Psoas muscle (tissue), 8 donors: Measurements from ENCODE around the gene RTP3. TPM values are rescaled to one million over a fixed set of nuclear protein-coding genes. Genes with fewer than 3 reads are reported as not detected.

Source experiments
- ATAC-seq, 4 donors: fragments of 200-7000 bp; cut with Tn5 transposase; one replicate each; pipeline ENCODE4 v1.9.1; 2020; ENCODE audit warnings: moderate library complexity in 3 of 4, mild to moderate bottlenecking in 2 of 4
- DNase-seq, 2 donors: peaks; one replicate each; pipeline ENCODE4 v3.0.0-alpha.2; 2020
- H3K27ac ChIP-seq: fragments of 200-600 bp; one replicate; pipeline ENCODE4 v1.8.0; 2022
- H3K27me3 ChIP-seq, 3 donors: fragments of 200-600 bp in 1 of 3; one replicate each; pipeline versions ENCODE4 v1.6.1 to v1.8.0; 2013 to 2022; ENCODE audit warnings: low read length in 2 of 3, mild to moderate bottlenecking in 2 of 3, moderate library complexity in 1 of 3; ENCODE audit not compliant: insufficient read depth in 3 of 3
- H3K36me3 ChIP-seq, 2 donors: fragments of 200-600 bp in 1 of 2; one replicate each; pipeline versions ENCODE4 v1.6.1 to v1.8.0; 2013 to 2022; ENCODE audit warnings: low read depth in 1 of 2, mild to moderate bottlenecking in 1 of 2, moderate library complexity in 1 of 2; ENCODE audit not compliant: insufficient read depth in 1 of 2
- H3K4me1 ChIP-seq: fragments of 200-600 bp; one replicate; pipeline ENCODE4 v1.8.0; 2022
- H3K4me3 ChIP-seq: fragments of 200-600 bp; one replicate; pipeline ENCODE4 v1.8.0; 2022; ENCODE audit warnings: mild to moderate bottlenecking
- H3K9me3 ChIP-seq: fragments of 200-600 bp; one replicate; pipeline ENCODE4 v1.8.0; 2022
- CTCF ChIP-seq: fragments of 200-600 bp; IDR thresholded peaks from one replicate; pipeline ENCODE4 v1.8.0; 2022; ENCODE audit warnings: antibody characterized with exemption
- WGBS, 3 donors: extraction: QIAGEN DNeasy Blood & Tissue Kit; methylation state at CpG; one replicate each; pipeline versions ENCODE4 v1.1.6 to v1.1.7; 2013; 5-methylcytosine and 5-hydroxymethylcytosine counted together
- intact Hi-C, 2 donors: fragments of 100-400 bp; cut with DNase I; formaldehyde crosslinking; loops; one replicate each; pipeline versions ENCODE4 v1.11.0 to v1.14.2; 2022
- long read RNA-seq, 2 donors: library from polyadenylated mRNA; unstranded; transcript quantifications; one replicate each; pipeline ENCODE4 v2.0.0, GENCODE V29; 2021
- polyA plus RNA-seq, 3 donors: library from polyadenylated mRNA; stranded (reverse); fragments of 200-250 nt; gene quantifications; one replicate each; pipeline ENCODE4 v1.2.3, GENCODE V29; 2013
- total RNA-seq, 4 donors: library from RNA; stranded (reverse); fragmentation: NEBNext Ultra II Directional in 2 of 4; extraction: Animal tissue kit (Norgen Biotek cat#: 25700) in 2 of 4; gene quantifications; one replicate each; pipeline versions ENCODE4 v1.2.1 to v1.2.4, GENCODE V29; 2021 to 2023
- donor health status: healthy with polysubstance abuse.
- donor health status: DM: no; HTN: no; CAD: no; lungs with moderate emphysema.
- donor health status: Bipolar disorder and iron deficiency.
- donor health status: healthy.
- donor health status: DM: yes; HTN: yes; CAD: no.
- donor health status: DM: no; HTN: no; CAD: no.
- donor health status: DM: no; HTN: no; CAD: no.
- donor health status: DM: yes; HTN: yes; CAD: no.

The RTP3 gene
- total RNA-seq (not detected), polyA plus RNA-seq (under 1 TPM in 1 of 3 donors, not detected in 2; 0.01 TPM)
- long read RNA-seq, donor 1, partial matches to known transcripts, result 0 of 1 reads
- long read RNA-seq, donor 1, other reads (novel, unspliced or antisense), result 0 of 1 reads
- long read RNA-seq, donor 2, result 0 reads

DNA sequence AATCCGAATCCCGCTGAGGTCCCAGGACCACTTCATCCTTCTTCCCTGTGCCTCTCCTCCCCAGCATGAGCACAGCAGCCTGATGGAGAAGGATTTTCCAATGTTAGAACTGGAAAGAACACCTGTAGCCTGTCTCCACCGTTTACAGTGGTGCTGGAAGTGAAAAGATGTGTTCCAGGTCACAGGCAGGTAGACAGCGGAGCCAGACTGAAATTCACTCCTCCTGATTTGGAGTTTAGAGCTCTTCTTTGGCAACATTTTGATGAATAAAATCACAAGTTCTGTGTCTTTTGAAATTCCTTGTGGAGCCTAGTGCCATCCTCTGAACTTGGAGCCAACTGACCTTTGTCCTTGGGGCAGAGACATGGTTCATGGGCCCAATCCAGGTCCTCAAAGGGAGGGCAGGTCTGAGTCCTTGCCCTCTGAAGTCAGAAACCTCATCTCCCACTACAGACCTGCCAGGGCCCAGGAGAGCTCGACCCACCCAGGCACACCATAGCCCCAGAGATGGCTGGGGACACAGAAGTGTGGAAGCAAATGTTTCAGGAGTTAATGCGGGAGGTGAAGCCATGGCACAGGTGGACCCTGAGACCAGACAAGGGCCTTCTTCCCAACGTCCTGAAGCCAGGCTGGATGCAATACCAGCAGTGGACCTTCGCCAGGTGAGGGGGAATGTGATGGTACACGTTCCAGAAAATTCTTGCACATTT, at the start of gene RTP3:
Gene RTP3, plus strand, starts transcription at position 421 of the 710 bp plus-strand sequence. Its CDS starts 87 bp downstream, at position 508.
- TF ChIP-seq CTCF, result no peak
- DNase-seq, result no peak
- no peaks in the 10 kb centered on the region for H3K27me3 ChIP-seq
- H3K4me1 ChIP-seq, result peaks cover 19% of the 10 kb centered on the region
- WGBS, 3 donors, result 74 to 76% (median 74%) methylated on average over 9 of the region's 9 CpGs
- H3K36me3 ChIP-seq, result no peaks in the 10 kb centered on the region
- H3K9me3 ChIP-seq, result no peaks in the 10 kb centered on the region
- ATAC-seq, result no peak
- H3K27ac ChIP-seq, result no peak within 1 kb of the TSS
- intact Hi-C loops, result no loop called here
- H3K4me3 ChIP-seq, result no peak within 1 kb of the TSS

DNA sequence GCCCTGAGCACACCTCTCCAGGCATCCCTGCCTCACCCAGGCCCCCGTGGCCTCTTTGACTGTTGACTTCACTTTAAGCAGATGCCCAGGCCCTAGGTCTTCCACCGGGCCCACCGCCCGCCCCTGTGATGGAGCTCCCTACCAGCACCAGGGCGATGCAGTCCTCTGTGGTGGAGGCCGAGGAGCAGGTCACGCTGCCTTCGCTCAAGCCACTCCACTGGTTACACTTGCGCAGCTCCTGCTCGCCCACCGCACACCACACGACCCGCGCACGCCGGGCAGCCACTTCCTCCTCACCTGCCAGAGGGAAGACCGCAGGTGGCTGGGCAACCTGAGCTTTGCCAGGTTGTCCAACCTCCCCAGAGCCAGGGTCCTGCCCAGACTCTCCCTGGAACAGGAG, 49.1 kb upstream of the RTP3 start:
- H3K36me3 ChIP-seq, result no peaks in the 10 kb centered on the region
- TF ChIP-seq CTCF, result no peak
- H3K27me3 ChIP-seq, result no peaks in the 10 kb centered on the region
- H3K9me3 ChIP-seq, result no peaks in the 10 kb centered on the region
- no peak for ATAC-seq
- WGBS, 3 donors, result 94% methylated on average over 17 of the region's 17 CpGs
- no peak overlapping the region for H3K4me3 ChIP-seq
- intact Hi-C loops, result no loop called here
- no peak overlapping the region for H3K27ac ChIP-seq
- DNase-seq, result no peak
- H3K4me1 ChIP-seq, result no peaks in the 10 kb centered on the region

- Histone ChIP-seq H3K4me1 (no peaks in the 10 kb centered on the region), H3K9me3 (no peaks in the 10 kb centered on the region), H3K27ac (no peak overlapping the region), H3K4me3 (no peak overlapping the region), H3K36me3 (no peaks in the 10 kb centered on the region), H3K27me3 (no peaks in the 10 kb centered on the region)
- 50 to 70% (median 54%) methylated on average over 14 of the region's 14 CpGs for WGBS, 3 donors
- intact Hi-C loops, result no loop called here
- ATAC-seq (peak in 3 of 4 donors; percentile 23 to 55 (median 35)), DNase-seq (no peak)
- peak; percentile 39 for TF ChIP-seq CTCF
Measured at GRCh38 chr3:46449755-46450552, 47.8 kb upstream of the RTP3 start.

DNA sequence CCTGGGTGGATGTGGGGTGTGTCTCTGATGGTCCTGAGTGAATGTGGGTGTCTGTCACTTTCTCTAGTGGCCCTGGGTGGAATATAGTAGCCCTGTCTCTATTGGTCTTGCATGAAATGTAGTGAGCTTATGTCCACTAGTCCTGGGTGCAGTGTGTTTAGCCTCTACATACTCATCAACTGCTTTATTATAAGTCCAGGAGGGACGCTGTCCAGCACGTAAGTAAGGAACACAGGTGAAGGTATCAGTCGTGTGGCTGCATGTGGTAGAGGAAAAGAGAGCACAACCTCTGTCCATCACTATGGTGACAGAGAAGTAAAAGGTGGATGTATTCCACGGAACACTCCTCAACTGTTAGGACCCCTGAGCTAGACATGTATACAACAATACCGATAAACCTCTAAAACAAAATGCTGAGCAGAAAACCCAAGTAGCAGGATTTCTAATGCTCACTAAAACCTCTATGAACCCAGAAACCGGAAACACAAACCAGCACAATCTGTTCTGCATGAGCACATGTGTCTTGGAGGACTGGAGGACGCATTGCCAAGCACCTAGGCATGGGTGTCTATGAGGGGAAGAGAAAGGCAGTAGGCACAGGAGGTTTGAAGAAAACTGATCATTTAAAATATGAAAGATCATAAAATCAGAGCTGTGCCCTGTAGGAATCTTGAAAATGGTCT, 44.1 kb upstream of the RTP3 start:
- Histone ChIP-seq H3K27me3 (no peaks in the 10 kb centered on the region), H3K9me3 (no peaks in the 10 kb centered on the region), H3K36me3 (no peaks in the 10 kb centered on the region), H3K4me1 (no peaks in the 10 kb centered on the region), H3K27ac (no peak overlapping the region), H3K4me3 (no peak overlapping the region)
- no peak for DNase-seq
- ATAC-seq, result no peak
- WGBS, 3 donors, result 75 to 78% (median 76%) methylated on average over 7 of the region's 7 CpGs
- intact Hi-C loops, result no loop called here
- no peak for TF ChIP-seq CTCF
